Nephron progenitor cell (in vitro differentiated cells): ENCODE measurements around the gene TTPAL.

Source experiments
- DNase-seq: peaks from one replicate; pipeline ENCODE4 v3.0.0; 2021
- H3K27ac Mint-ChIP-seq: 2 replicates; pipeline ENCODE4 v1.8.0; 2021; ENCODE audit warnings: mild to moderate bottlenecking, moderate library complexity, mixed read lengths
- H3K27me3 Mint-ChIP-seq: 2 replicates; pipeline ENCODE4 v1.8.0; 2021; ENCODE audit warnings: mild to moderate bottlenecking, low read depth, mixed read lengths; ENCODE audit not compliant: poor library complexity
- H3K36me3 Mint-ChIP-seq: 2 replicates; pipeline ENCODE4 v1.8.0; 2021; ENCODE audit warnings: low read depth, mixed read lengths
- H3K4me1 Mint-ChIP-seq: 2 replicates; pipeline ENCODE4 v1.8.0; 2021; ENCODE audit warnings: mixed read lengths
- H3K4me3 Mint-ChIP-seq: 2 replicates; pipeline ENCODE4 v1.8.0; 2021; ENCODE audit warnings: mild to moderate bottlenecking, moderate library complexity, mixed read lengths
- H3K9me3 Mint-ChIP-seq: 2 replicates; pipeline ENCODE4 v1.8.0; 2021; ENCODE audit warnings: mild to moderate bottlenecking, moderate library complexity, mixed read lengths
- TF ChIP-seq, protein P1 (sequence below): fragments of 200-600 bp; sonication (generic); IDR thresholded peaks from 2 replicates; pipeline ENCODE4 v1.5.0; 2021; ENCODE audit warnings: antibody characterized with exemption

The TTPAL gene

DNA sequence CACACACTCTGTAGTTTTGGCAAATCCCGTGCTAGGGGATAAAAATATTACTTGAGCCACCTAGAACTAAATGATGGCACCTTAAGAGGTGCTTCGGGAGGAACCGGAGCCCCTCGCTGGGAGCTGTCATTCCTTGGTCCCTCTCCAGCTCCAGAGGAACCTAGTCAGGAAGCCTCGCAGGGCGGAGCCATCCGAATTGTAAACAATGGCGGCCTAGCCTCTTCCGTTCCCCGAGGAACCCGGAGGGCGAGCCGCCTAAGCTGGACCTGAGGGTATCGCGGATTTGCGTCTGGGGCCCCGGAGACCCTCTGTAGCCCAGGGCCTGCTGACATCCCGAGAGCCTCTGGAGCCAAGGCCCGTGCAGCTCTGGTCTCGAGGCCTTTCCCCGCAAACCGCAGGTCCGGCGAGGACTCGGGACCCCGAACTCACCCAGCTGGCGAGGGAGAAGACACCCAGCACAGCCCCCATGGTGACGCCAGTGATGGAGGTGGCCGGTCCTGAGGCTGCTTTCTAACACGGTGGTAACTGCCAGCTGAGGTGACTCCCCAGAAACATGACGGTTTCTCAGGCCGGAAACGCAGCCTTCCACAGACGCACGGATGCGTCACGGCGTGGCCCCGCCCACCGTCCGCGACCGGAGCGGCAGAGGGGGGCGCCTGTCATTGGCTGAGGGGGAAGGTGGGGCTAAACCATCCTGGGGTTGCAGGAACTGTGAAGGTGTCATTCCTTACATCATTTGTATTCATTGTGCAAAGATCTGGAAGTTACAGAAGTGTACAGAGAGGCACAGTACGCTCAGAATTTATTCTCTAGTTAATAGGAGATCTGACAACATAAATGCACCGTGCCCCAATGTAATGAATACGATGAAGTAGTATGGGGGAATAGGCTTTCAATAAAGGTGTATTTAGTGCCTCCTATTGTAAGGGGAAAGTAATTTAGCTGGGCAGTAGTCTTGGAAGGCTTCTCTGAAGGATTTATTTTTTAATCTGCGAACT is 46.1 kb downstream of the TTPAL start, which contains the start of gene SERINC3:
TSS of gene SERINC3 (minus strand) at position 587 of the 998 bp plus-strand sequence. CDS start at position 468, 119 bp downstream.
- Mint-ChIP-seq H3K4me3 (peak within 1 kb of the TSS; percentile 88), H3K36me3 (peaks cover 5% of the 10 kb centered on the region), H3K27me3 (no peaks in the 10 kb centered on the region), H3K9me3 (no peaks in the 10 kb centered on the region), H3K4me1 (peaks cover 69% of the 10 kb centered on the region), H3K27ac (peak within 1 kb of the TSS; percentile 91)
- TF ChIP-seq, protein P1, sequence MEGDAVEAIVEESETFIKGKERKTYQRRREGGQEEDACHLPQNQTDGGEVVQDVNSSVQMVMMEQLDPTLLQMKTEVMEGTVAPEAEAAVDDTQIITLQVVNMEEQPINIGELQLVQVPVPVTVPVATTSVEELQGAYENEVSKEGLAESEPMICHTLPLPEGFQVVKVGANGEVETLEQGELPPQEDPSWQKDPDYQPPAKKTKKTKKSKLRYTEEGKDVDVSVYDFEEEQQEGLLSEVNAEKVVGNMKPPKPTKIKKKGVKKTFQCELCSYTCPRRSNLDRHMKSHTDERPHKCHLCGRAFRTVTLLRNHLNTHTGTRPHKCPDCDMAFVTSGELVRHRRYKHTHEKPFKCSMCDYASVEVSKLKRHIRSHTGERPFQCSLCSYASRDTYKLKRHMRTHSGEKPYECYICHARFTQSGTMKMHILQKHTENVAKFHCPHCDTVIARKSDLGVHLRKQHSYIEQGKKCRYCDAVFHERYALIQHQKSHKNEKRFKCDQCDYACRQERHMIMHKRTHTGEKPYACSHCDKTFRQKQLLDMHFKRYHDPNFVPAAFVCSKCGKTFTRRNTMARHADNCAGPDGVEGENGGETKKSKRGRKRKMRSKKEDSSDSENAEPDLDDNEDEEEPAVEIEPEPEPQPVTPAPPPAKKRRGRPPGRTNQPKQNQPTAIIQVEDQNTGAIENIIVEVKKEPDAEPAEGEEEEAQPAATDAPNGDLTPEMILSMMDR, result no peak
- DNase-seq, result peak; percentile 93

DNA sequence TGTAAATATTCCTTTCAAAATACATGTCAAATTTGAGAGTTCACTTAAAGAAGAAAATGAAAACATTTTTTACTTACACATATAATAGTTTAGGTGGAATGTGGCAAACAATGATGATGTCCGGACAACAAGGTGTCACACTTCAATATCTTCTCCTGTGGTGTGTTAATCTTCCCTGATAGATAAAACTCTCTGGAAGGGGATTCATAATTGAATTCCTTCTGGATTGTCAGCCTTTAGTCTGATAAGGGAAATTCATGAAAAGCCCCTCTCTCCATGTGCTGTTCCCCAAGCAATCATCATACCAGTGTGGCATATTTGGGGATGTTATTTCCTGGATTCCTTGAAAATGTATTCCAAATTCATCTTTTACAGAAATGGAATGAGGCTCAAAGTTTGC is 47.2 kb downstream of the TTPAL start:
- Mint-ChIP-seq H3K27me3 (no peaks in the 10 kb centered on the region), H3K4me1 (peaks cover 66% of the 10 kb centered on the region), H3K27ac (no peak overlapping the region), H3K36me3 (peaks cover 5% of the 10 kb centered on the region), H3K4me3 (peak overlapping the region; percentile 88), H3K9me3 (no peaks in the 10 kb centered on the region)
- no peak for DNase-seq
- TF ChIP-seq, protein P1, result no peak

DNA sequence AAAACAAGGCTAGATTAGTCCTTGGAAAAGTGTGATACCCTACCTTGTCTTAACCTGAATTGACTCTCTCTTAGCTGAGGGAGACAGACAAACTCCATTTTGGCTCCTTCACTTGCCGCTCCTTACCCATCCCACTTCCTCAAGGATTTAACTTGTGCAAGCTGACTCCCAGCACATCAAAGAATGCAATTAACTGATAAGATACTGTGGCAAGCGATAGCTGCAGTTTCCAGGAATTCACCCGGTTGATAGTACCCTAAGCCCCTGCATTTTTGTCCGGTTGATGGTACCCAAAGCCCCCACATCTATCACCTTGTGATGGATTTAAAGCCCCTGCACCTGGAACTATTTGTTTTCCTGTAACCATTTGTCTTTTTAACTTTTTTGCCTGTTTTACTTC is 48.1 kb downstream of the TTPAL start:
- peaks cover 63% of the 10 kb centered on the region for H3K4me1 Mint-ChIP-seq
- H3K36me3 Mint-ChIP-seq, result peaks cover 5% of the 10 kb centered on the region
- TF ChIP-seq, protein P1, result no peak
- H3K27ac Mint-ChIP-seq, result peak overlapping the region; percentile 31
- H3K27me3 Mint-ChIP-seq, result no peaks in the 10 kb centered on the region
- no peak for DNase-seq
- H3K4me3 Mint-ChIP-seq, result peak overlapping the region; percentile 9
- no peaks in the 10 kb centered on the region for H3K9me3 Mint-ChIP-seq

DNA sequence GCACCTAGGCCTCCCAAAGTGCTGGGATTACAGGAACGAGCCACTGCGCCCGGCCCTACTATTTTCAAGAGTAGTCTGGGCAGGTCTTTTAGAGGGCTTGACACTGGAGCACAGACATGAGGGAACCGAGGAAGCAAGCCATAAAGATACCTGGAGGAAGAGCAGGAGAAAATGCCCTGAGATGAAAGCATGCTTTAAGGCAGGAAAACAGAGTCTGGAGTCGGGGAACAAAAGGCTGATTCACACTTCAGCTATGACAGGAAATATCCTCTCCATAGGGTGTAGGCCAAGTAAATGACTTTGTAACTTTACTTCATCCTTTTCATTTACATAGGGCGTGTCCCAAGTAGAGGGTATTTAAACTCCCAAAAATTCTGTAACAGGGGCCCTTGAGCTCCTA is 50.5 kb downstream of the TTPAL start:
- Mint-ChIP-seq H3K27me3 (no peaks in the 10 kb centered on the region), H3K27ac (no peak overlapping the region), H3K4me3 (no peak overlapping the region), H3K4me1 (peaks cover 44% of the 10 kb centered on the region), H3K36me3 (no peaks in the 10 kb centered on the region), H3K9me3 (no peaks in the 10 kb centered on the region)
- DNase-seq, result no peak
- TF ChIP-seq, protein P1, result no peak

DNA sequence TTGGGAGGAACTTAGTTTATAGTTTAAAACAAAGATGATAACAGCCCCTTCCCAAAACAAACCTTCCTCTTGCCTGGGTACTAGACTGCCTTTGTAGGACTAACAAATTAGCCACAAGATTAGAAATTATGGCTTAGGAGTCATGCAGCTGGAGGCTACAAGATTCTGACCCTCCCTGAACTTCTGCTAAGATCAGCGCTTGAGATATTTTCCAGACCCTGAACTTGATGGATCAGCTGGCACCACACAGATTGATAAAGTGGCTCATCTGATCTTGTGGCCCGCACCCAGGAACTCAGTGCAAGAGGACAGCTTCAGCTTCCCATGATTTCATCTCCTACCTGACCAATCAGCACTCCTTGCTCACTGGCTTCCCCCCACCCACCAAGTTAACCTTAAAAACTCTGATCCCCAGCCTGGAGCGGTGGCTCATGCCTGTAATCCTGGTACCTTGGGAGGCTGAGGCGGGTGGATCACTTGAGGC is 52.1 kb downstream of the TTPAL start:
- TF ChIP-seq, protein P1, result no peak
- no peaks in the 10 kb centered on the region for H3K36me3 Mint-ChIP-seq

More for the DNA sequence above, 52.1 kb downstream of the TTPAL start:
- Mint-ChIP-seq H3K9me3 (no peaks in the 10 kb centered on the region), H3K27me3 (no peaks in the 10 kb centered on the region), H3K4me1 (peaks cover 38% of the 10 kb centered on the region), H3K27ac (no peak overlapping the region), H3K4me3 (no peak overlapping the region)
- DNase-seq, result no peak
